B cell (primary cell): Measurements from ENCODE around the gene OTOA.
"Not testable (repeated sequence)": the region's sequence is repeated elsewhere in the genome, so short reads cannot be mapped to it uniquely, and the experiment has no call there.

Experiments used
- CTCF ChIP-seq: fragments of 200-600 bp; IDR thresholded peaks from one replicate; pipeline ENCODE4 v1.8.0; 2022; ENCODE audit warnings: antibody characterized with exemption, mild to moderate bottlenecking
- EZH2 ChIP-seq: IDR thresholded peaks from 2 replicates; pipeline ENCODE4 v1.6.1; 2012; ENCODE audit warnings: borderline replicate concordance, low read depth, mild to moderate bottlenecking, moderate library complexity, low read length; ENCODE audit not compliant: insufficient read depth, poor library complexity, severe bottlenecking

- TF ChIP-seq CTCF, result peak; percentile 69
- TF ChIP-seq EZH2, result not testable (repeated sequence)
These were observed 138.0 kb downstream of the OTOA start for GRCh38 chr16:21801538-21802374.
